H1 (cell line): Measurements from ENCODE around the gene HDAC8. TPM values are rescaled to one million over a fixed set of nuclear protein-coding genes. Genes with fewer than 3 reads are reported as not detected.

Experiments used
- ASH2L ChIP-seq: fragments of 200-600, 300-600 bp; sonication (generic); IDR thresholded peaks from one replicate; pipeline ENCODE4 v1.7.1; 2017; ENCODE audit warnings: low read length
- CBX8 ChIP-seq: fragments of 300-800, 300-1000 bp; sonication (generic); IDR thresholded peaks from 2 replicates; pipeline ENCODE4 v1.7.1; 2016; ENCODE audit warnings: low read depth, low read length, borderline replicate concordance
- EGR1 ChIP-seq: IDR thresholded peaks from 2 replicates; pipeline ENCODE4 v1.6.1; 2011; ENCODE audit warnings: low read depth, low read length, borderline replicate concordance
- EZH2 ChIP-seq: fragments of 200-600 bp; sonication (generic); IDR thresholded peaks from 2 replicates; pipeline ENCODE4 v1.7.1; 2012; ENCODE audit warnings: low read depth, mild to moderate bottlenecking, moderate library complexity, low read length, inconsistent platforms; ENCODE audit not compliant: severe bottlenecking
- GABPA ChIP-seq: IDR thresholded peaks from 2 replicates; pipeline ENCODE4 v1.6.1; 2011; ENCODE audit warnings: mild to moderate bottlenecking, low read length, moderate library complexity, borderline replicate concordance; ENCODE audit not compliant: insufficient read depth
- HDAC6 ChIP-seq: IDR thresholded peaks from one replicate; pipeline ENCODE4 v1.7.1; 2012; ENCODE audit warnings: low read depth, mild to moderate bottlenecking, inconsistent platforms, low read length, moderate library complexity
- JUN ChIP-seq: IDR thresholded peaks from 2 replicates; pipeline ENCODE4 v1.6.1; 2011; ENCODE audit warnings: low read depth, mild to moderate bottlenecking, improper control_type of control experiment, low read length
- KDM1A ChIP-seq: fragments of 200-600, 300-600 bp; sonication (generic); IDR thresholded peaks from 2 replicates; pipeline ENCODE4 v1.7.1; 2016; ENCODE audit warnings: mild to moderate bottlenecking, low read length, borderline replicate concordance
- RFX5 ChIP-seq: IDR thresholded peaks from 2 replicates; pipeline ENCODE4 v1.6.1; 2011; ENCODE audit warnings: low read depth, low read length, improper control_type of control experiment, borderline replicate concordance
- RXRA ChIP-seq: IDR thresholded peaks from 2 replicates; pipeline ENCODE4 v1.6.1; 2011; ENCODE audit warnings: low read depth, mild to moderate bottlenecking, low read length, moderate library complexity; ENCODE audit not compliant: insufficient read depth
- SP1 ChIP-seq: IDR thresholded peaks from 2 replicates; pipeline ENCODE4 v1.6.1; 2011; ENCODE audit warnings: low read depth, low read length
- SUZ12 ChIP-seq: fragments of 200-600 bp; sonication (generic); IDR thresholded peaks from 2 replicates; pipeline ENCODE4 v1.6.1; 2012; ENCODE audit warnings: mild to moderate bottlenecking, inconsistent platforms, low read length, moderate library complexity, mixed read lengths
- TAF1 ChIP-seq: IDR thresholded peaks from 2 replicates; pipeline ENCODE4 v1.6.1; 2011; ENCODE audit warnings: mild to moderate bottlenecking, low read depth, low read length
- ZNF274 ChIP-seq: IDR thresholded peaks from 2 replicates; pipeline ENCODE4 v1.7.0; 2012; ENCODE audit warnings: low read length, borderline replicate concordance; ENCODE audit errors: extremely low read depth
- polyA plus RNA-seq, 7 experiments: library from polyadenylated mRNA; depleted of rRNA in 3 of 7; stranded (reverse) in 5 of 7; unstranded in 2 of 7; fragments of >200 nt in 5 of 7; fragments of 200-250 nt in 2 of 7; gene quantifications; 1 replicate in 5 of 7; 2 replicates in 1 of 7; 4 replicates in 1 of 7; pipeline versions ENCODE4 v1.2.1 to v1.2.3, GENCODE V29; 2011 to 2013; ENCODE audit warnings: missing spikeins in 2 of 7, mixed read lengths in 2 of 7
- total RNA-seq: library from RNA; stranded (reverse); fragmentation: NEBNext Ultra II Directional; extraction: Animal tissue kit (Norgen Biotek cat#: 25700); gene quantifications from 2 replicates; pipeline ENCODE4 v1.2.1, GENCODE V29; 2021
- TF ChIP-seq, protein P1 (sequence below): IDR thresholded peaks from 2 replicates; pipeline ENCODE4 v1.6.1; 2012; ENCODE audit warnings: inconsistent platforms
- TF ChIP-seq, protein P2 (sequence below): IDR thresholded peaks from 2 replicates; pipeline ENCODE4 v1.6.1; 2012; ENCODE audit warnings: inconsistent platforms

Gene HDAC8
- total and polyA plus RNA-seq, 2 of the 8 experiments (the other 6 are each of a cell fraction or from before 2014, with no cell fraction given) = 9.7 to 20.3 TPM

GRCh38 chrX:72308566-72309296, 263.9 kb downstream of the HDAC8 start (continued):
- no peak for TF ChIP-seq CBX8
- TF ChIP-seq TAF1 = no peak
- TF ChIP-seq SUZ12 = peak; percentile 36; the same call in 1 of the 2 replicates
- peak; percentile 43; the same call in 1 of the 2 replicates for TF ChIP-seq EGR1
- TF ChIP-seq GABPA = no peak
- TF ChIP-seq, protein P1, sequence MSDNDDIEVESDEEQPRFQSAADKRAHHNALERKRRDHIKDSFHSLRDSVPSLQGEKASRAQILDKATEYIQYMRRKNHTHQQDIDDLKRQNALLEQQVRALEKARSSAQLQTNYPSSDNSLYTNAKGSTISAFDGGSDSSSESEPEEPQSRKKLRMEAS = peak; percentile 70
- TF ChIP-seq ASH2L = peak; percentile 82
- no peak for TF ChIP-seq RFX5
- TF ChIP-seq SP1 = peak; percentile 94
- TF ChIP-seq, protein P2, sequence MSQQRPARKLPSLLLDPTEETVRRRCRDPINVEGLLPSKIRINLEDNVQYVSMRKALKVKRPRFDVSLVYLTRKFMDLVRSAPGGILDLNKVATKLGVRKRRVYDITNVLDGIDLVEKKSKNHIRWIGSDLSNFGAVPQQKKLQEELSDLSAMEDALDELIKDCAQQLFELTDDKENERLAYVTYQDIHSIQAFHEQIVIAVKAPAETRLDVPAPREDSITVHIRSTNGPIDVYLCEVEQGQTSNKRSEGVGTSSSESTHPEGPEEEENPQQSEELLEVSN = peak; percentile 50; the same call in 1 of the 2 replicates
- no peak for TF ChIP-seq JUN
- TF ChIP-seq KDM1A = no peak
- no peak for TF ChIP-seq RXRA
- peak; percentile 45 for TF ChIP-seq EZH2
- TF ChIP-seq HDAC6 = no peak
- no peak for TF ChIP-seq ZNF274
